ENCODE data around the gene FBLN1.

DNA sequence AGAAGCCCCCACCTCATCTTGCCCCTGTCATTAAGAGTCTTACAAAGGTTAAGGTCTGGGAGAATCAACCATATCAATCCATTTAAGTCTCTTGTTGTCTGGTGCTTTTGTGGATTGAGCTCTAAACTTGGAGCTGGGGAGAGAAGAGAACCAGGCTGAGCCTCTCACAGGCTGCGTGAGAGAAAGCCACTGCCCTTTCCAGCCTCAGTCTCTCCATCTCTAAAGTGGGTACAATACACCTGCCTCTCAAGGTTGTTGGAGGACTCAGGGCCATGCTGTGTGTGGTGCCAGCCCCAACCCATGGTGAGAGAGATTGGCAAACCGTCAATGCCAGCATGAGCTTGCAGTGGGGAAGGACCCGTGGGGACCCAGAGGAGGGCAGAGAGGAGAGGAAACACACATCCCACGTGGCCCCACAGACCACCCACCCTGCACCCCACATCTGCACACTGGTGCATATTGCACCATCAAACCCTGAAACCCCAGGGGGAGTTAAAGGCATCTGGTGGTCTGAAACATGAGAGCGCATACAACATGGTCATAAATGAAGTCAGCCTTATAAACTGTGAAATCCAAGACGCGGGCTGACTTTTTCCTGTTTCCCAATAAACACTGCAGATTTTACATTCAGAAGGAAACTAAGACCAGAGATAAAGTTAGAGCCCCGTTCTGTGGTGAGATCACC, 27.5 kb upstream of the FBLN1 start:
- TF ChIP-seq CTCF (IDR thresholded peaks at IDR 0.05; ENCODE audit: low read depth, low read length), result no peak
- TF ChIP-seq POLR2A (IDR thresholded peaks at IDR 0.05; ENCODE audit: extremely low read depth, insufficient read length), result no peak
